Glomerular visceral epithelial cell (primary cell): ENCODE data around the gene SBF2.
"Not testable (repeated sequence)": the region's sequence is repeated elsewhere in the genome, so short reads cannot be mapped to it uniquely, and the experiment has no call there.

Source experiments
- DNase-seq: peaks from one replicate; pipeline ENCODE4 v3.0.0-alpha.2; 2016; ENCODE audit errors: extremely low spot score

Gene SBF2

GRCh38 chr11:10066441-10066840 is 227.6 kb downstream of the SBF2 start:
- DNase-seq: no peak

DNA sequence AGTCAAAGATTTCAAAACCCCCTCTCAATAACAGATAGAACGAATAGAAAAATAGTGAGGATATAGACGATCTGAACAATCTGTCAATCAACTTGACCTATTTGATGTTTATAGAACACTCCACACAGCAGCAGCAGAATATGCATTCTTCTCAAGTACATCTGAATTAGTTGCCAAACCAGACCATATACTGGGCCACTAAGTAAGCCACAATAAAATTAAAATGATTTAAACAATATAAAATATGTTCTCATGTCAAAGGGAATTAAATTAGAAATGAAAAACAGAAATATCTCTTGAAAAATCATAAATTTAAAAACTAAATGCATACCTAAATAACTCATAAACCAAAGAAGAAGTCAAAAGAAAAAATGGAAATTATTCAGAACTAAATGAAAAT is 229.2 kb downstream of the SBF2 start:
- no peak for DNase-seq

- DNase-seq: no peak
These were observed 235.7 kb downstream of the SBF2 start for GRCh38 chr11:10058356-10058755.

DNA sequence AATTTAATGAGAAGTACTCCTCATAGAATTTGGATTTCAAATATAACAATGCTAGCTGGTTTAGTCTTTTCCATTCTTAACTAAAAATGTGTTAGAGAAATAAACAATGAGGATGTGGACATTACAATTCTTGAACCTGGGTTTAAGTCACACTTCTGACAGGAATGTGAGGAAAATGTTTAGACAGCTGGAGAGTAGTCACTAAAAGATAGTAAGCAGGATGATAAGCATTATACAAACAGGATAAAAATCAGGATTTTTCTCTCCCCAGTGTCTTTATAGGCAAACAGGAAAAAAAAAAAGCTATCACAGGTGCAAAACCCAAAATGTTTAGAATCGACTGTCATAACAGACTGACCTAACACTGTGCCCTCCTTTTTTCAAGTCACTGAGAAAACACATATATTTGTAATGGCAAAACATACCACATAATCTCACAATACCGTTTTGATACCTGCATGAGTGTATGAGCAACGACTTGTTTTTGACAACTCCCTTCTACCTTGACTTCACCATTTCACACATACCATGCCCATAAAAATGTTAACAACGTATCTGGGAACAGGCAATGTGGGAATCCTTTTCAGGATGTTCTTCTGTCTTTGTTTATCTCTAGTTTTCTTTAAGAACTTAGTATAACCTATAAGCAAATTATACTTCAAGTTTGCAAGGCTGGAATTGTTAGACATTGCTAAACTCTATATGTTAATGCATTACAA is 242.0 kb downstream of the SBF2 start:
- DNase-seq: no peak

DNA sequence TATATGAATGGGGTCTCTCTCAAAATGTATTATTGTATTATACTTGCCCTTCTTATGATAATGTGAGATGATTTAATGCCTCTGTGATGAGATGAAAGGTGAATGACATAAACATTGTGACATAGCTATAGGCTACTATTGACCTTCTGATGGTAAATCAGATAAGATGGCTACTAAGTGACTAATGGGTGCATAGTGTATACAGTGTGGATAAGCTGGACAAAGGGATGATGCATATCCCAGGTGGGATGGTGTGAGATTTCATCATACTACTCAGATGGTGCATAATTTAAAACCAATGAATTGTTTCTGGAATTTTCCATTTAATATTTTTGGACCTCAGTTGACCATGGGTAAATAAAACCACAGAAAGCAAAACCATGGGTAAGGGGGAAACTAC is 243.5 kb downstream of the SBF2 start:
- DNase-seq: no peak

GRCh38 chr11:10049756-10050155 is 244.3 kb downstream of the SBF2 start:
- no peak for DNase-seq

- DNase-seq: no peak
These were observed 245.7 kb downstream of the SBF2 start for GRCh38 chr11:10048350-10048749.

GRCh38 chr11:10044618-10045017 is 249.4 kb downstream of the SBF2 start:
- no peak for DNase-seq

DNA sequence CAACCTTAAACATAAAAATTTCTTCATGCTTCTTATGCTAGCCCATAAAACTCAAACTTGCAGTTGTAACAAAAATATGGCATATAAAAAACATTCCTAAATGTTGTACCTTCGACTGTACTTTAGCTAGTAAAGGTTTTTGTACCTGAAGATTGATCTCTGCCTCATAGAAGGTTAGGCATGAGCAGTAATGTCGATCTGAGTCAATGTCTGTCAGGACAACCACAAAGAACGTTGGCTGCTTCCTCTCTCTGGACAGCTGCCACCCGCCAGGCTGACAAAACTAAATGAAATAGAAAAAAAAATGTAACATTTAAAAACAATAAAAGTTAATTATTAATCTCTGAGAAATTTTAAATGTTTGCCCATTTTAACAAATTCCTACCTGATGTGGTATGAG is 251.3 kb downstream of the SBF2 start:
- peak; percentile 54 for DNase-seq

- DNase-seq: no peak
These were observed 252.1 kb downstream of the SBF2 start for GRCh38 chr11:10041748-10042446.

DNA sequence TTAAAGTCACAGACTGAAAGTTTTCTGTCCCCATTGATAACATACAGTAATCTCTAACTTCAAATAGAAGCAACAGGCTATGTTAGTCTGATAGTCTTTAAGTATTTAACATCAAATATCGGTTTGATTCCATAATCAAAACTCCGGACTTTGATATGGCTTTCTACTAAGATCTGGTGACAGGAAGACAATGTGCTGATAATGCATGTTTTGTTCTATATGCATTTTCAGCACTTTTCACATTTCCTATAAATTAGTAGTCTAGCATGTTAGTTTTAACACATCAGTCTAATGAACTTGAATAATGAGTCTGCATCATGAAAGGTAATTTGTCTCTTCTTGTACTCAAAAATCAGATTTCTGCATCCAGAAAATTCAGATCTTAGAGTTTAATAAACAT is 252.7 kb downstream of the SBF2 start:
- no peak for DNase-seq

- DNase-seq: no peak
These were observed 255.3 kb downstream of the SBF2 start for GRCh38 chr11:10038521-10039302.

- not testable (repeated sequence) for DNase-seq
These were observed 258.1 kb downstream of the SBF2 start for GRCh38 chr11:10035932-10036331.

- no peak for DNase-seq
These were observed 261.1 kb downstream of the SBF2 start for GRCh38 chr11:10032935-10033334.

DNA sequence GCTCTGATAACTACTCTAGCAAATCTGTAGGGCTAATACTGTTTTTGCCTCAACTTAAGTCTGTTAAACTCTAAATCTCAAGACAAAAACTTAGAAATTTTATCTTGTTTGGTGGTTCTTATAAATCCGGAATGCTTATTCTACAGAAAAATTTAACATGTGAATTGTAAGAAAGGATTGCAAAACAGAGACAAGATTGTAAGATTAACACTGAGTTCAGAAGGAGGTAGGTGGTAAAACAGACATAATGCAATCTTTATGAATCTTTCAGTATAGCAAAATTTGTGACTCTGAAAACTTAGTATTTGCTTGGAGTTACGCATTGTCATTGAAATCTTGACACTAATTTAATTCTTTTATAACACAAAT is 263.9 kb downstream of the SBF2 start:
- DNase-seq: no peak

- DNase-seq: no peak
These were observed 264.5 kb downstream of the SBF2 start for GRCh38 chr11:10029386-10030121.

- DNase-seq: no peak
These were observed 267.5 kb downstream of the SBF2 start for GRCh38 chr11:10026514-10026913.

DNA sequence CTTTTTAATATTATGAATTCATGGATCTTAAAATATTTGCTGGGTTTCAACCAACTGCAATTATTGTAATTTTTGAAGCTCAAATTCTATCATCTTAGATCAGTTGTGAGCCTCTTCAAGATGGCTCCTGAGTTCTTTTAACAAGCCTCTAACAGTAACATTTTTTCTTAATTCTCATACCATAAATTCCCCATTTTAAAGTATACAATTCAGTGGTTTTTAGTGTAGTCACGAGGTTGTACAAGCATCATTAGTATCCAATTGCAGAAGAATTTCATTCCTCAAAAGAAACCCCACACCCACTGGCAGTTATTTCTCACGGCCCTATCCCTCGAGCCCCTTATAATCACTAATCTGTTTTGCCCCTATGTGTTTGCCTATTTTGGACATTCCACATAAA is 270.8 kb downstream of the SBF2 start:
- no peak for DNase-seq

- no peak for DNase-seq
These were observed 271.3 kb downstream of the SBF2 start for GRCh38 chr11:10022764-10023163.

DNA sequence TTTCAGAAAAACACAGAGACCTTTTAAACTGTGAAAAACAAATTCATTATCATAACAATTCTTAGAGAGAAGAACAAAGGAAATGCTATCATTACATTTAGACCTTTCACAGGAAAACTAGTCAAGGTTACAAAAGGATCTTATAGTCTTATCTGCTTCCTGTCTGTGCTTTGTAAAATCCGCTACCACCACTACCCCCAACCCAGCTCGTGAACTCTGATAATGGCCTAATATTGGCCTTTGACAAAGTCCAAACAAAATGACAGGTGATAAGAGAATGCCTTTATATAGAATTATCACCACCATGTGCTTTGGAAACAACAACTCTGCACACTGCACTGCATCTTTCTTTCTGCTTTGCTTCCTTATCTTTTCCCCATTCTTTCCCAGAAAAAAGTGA is 272.5 kb downstream of the SBF2 start:
- no peak for DNase-seq

GRCh38 chr11:10019906-10020682 is 273.9 kb downstream of the SBF2 start:
- DNase-seq: peak; percentile 9
